ENCODE results near the gene TBXA2R. TPM values are rescaled to one million over a fixed set of nuclear protein-coding genes. Genes with fewer than 3 reads are reported as not detected.

Gene TBXA2R
- total and polyA plus RNA-seq, 4 experiments from 2014 or later: 0.35 to 1.1 (median 0.67) TPM

DNA sequence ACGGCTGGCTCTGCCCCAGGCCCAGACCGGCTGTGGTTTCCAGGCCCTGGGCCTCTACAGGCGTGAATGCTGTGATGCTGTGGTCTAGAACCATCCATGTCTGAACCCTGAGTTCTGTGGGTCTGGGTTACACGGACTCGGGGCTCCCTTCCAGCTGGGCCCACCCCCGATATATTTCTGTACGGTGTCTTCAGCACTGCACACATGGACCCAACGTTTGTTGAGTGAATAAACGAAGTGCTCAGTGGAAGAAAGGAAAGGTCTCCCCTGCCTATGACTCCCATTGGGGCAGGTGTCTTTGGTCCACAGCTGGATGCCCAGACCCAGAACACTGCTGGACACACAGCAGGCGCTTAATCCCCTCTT lies 61.0 kb downstream of the TBXA2R start:
- Histone ChIP-seq H3K4me1 (ENCODE audit: insufficient read depth, low read length) (peaks cover 7% of the 10 kb centered on the region), H3K27ac (ENCODE audit: low read depth, low read length) (no peak overlapping the region), H3K9me3 (ENCODE audit: control insufficient read depth in 1 of 2, low read length in 2 of 2) (no peaks in the 10 kb centered on the region), H3K36me3 (ENCODE audit: insufficient read depth, low read length) (peaks cover 9% of the 10 kb centered on the region), H3K4me3 (ENCODE audit: low read length in 2 of 2) (no peak overlapping the region), H3K27me3 (ENCODE audit: insufficient read depth, low read length) (no peaks in the 10 kb centered on the region)
- peaks cover 0 to 19% of the 10 kb centered on the region in 2 donors for H3K36me3 Mint-ChIP-seq
- H3K4me3 Mint-ChIP-seq: no peak overlapping the region
- POLR2A ChIA-PET (ENCODE audit: partially characterized antibody): interaction anchor here (0.8 to 2.6 kb wide), 5 partner anchors 9 to 64 kb away, joined by 3 to 39 read pairs (median 4); partner anchors contain the start of genes FZR1 and MFSD12
- H3K4me1 Mint-ChIP-seq: peaks cover 5 to 12% (median 9%) of the 10 kb centered on the region in 4 donors
- intact Hi-C loops (cut with micrococcal nuclease): loop anchor here (1.0 to 5.0 kb wide), 4 partner anchors 9 to 162 kb away; partner anchors contain the start of genes GIPC3 and TJP3
- CTCF ChIA-PET (ENCODE audit: partially characterized antibody): interaction anchor here (1.1 to 4.7 kb wide), 12 partner anchors 9 to 73 kb away, joined by 3 to 49 read pairs (median 5); partner anchors contain the start of genes GIPC3 and MFSD12
- DNase-seq: no peak
- H3K27ac Mint-ChIP-seq: peak overlapping the region in 4 of 7 donors; percentile 35 to 75 (median 72)
- H3K9me3 Mint-ChIP-seq: no peaks in the 10 kb centered on the region
- no peaks in the 10 kb centered on the region for H3K27me3 Mint-ChIP-seq

DNA sequence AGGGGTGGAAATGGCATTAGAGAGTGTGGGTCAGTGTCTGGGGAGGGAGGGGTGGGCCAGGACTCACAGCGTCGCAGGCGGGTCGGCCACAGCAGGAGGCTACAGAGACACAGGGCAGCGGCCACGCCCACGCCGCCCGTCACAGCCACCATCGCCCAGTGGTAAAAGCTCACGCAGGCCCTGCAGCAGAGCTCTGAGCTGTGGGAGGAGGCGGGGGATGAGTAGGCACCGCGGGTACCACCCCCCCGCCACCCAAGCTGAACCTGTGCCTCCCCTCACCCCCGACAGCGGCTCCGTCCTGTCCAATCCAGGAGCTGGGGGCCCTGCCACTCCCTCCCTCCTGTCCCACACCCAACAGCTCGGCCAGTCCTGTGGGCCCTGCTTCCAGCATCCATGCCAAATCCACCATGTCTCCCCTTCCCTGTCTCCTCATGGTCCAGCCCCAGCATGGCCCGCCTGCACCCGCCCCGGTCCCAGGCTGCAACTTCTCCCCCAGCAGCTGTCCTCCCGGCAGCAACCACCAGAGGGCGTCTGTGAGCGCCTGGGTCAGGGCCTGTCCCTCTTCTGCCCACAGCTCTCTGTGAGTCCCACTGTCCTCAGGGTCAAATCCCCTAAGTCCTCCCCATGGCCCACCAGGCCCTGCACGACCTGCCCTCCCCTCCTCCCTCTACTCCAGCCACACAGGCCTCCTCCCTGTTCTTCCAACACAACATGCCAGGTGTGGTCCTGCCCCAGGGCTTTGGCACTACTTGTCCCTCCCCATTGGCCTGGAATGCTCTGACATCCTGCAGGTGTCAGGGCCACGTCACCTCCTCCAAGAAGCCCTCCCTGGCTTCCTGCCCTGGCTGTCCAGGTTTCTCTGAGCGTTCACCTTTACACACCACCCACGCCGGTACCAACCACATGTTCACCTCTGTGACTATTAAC lies 61.7 kb downstream of the TBXA2R start:
- no peaks in the 10 kb centered on the region for H3K9me3 Mint-ChIP-seq
- peaks cover 5 to 12% (median 9%) of the 10 kb centered on the region in 4 donors for H3K4me1 Mint-ChIP-seq
- intact Hi-C loops (cut with micrococcal nuclease): loop anchor here (1.0 to 5.0 kb wide), 4 partner anchors 9 to 162 kb away; partner anchors contain the start of genes GIPC3 and TJP3
- Histone ChIP-seq H3K36me3 (ENCODE audit: insufficient read depth, low read length) (peaks cover 9% of the 10 kb centered on the region), H3K4me3 (ENCODE audit: low read length in 2 of 2) (no peak overlapping the region), H3K4me1 (ENCODE audit: insufficient read depth, low read length) (peaks cover 7% of the 10 kb centered on the region), H3K27ac (ENCODE audit: low read depth, low read length) (no peak overlapping the region), H3K9me3 (ENCODE audit: control insufficient read depth in 1 of 2, low read length in 2 of 2) (no peaks in the 10 kb centered on the region), H3K27me3 (ENCODE audit: insufficient read depth, low read length) (no peaks in the 10 kb centered on the region)
- no peak overlapping the region for H3K4me3 Mint-ChIP-seq
- ChIA-PET CTCF (ENCODE audit: partially characterized antibody) (interaction anchor here (0.8 to 4.7 kb wide), 14 partner anchors 10 to 82 kb away, joined by 3 to 49 read pairs (median 5); partner anchors contain the start of genes GIPC3 and MFSD12), POLR2A (ENCODE audit: partially characterized antibody) (interaction anchor here (0.8 to 2.6 kb wide), 5 partner anchors 9 to 64 kb away, joined by 3 to 39 read pairs (median 4); partner anchors contain the start of genes FZR1 and MFSD12)
- DNase-seq: peak; percentile 67 to 80 (median 69)
- peaks cover 1 to 19% of the 10 kb centered on the region in 2 donors for H3K36me3 Mint-ChIP-seq
- no peaks in the 10 kb centered on the region for H3K27me3 Mint-ChIP-seq
- peak overlapping the region; percentile 35 to 78 (median 74) for H3K27ac Mint-ChIP-seq

Other genes with a start within 250 kb of the TBXA2R start
- 10 to 100 TPM; 30.3 to 30.9 TPM for gene NFIC, start 240.3 kb downstream of the TBXA2R start, total RNA-seq
- 10 to 100 TPM in 1 of 2 donors, 1 to 10 TPM in 1; 1.9 to 18.9 TPM for gene NFIC, start 240.3 kb downstream of the TBXA2R start, polyA plus RNA-seq
- gene SMIM24, start 126.3 kb downstream of the TBXA2R start, total RNA-seq: not detected
- not detected for gene SMIM24, start 126.3 kb downstream of the TBXA2R start, polyA plus RNA-seq
- gene SMIM44, start 123.4 kb downstream of the TBXA2R start, total RNA-seq: not detected
- not detected for gene SMIM44, start 123.4 kb downstream of the TBXA2R start, polyA plus RNA-seq
- gene DOHH, start 106.2 kb downstream of the TBXA2R start, total RNA-seq: 1 to 10 TPM; 8.3 TPM
- gene DOHH, start 106.2 kb downstream of the TBXA2R start, polyA plus RNA-seq: 10 to 100 TPM in 1 of 2 donors, 1 to 10 TPM in 1; 3.1 to 13.0 TPM
- 10 to 100 TPM; 73.3 to 73.7 TPM for gene FZR1, start 100.6 kb downstream of the TBXA2R start, total RNA-seq
- 10 to 100 TPM in 1 of 2 donors, 1 to 10 TPM in 1; 7.1 to 16.0 TPM for gene FZR1, start 100.6 kb downstream of the TBXA2R start, polyA plus RNA-seq
- gene TEKTIP1, start 67.7 kb downstream of the TBXA2R start, total RNA-seq: 10 to 100 TPM in 1 of 2 experiments, 1 to 10 TPM in 1; 8.1 to 10.6 TPM
- under 1 TPM in 1 of 2 donors, not detected in 1; 0.55 TPM for gene TEKTIP1, start 67.7 kb downstream of the TBXA2R start, polyA plus RNA-seq
- 100 to 1,000 TPM; 128 to 136 TPM for gene MFSD12, start 49.3 kb downstream of the TBXA2R start, total RNA-seq
- 10 to 100 TPM; 45.5 to 54.3 TPM for gene MFSD12, start 49.3 kb downstream of the TBXA2R start, polyA plus RNA-seq
- gene HMG20B, start 33.9 kb downstream of the TBXA2R start, total RNA-seq: 10 to 100 TPM; 48.1 to 51.6 TPM
- gene HMG20B, start 33.9 kb downstream of the TBXA2R start, polyA plus RNA-seq: 10 to 100 TPM; 42.4 to 43.0 TPM
- under 1 TPM; 0.64 to 0.70 TPM for gene GIPC3, start 21.4 kb downstream of the TBXA2R start, total RNA-seq
- under 1 TPM in 1 of 2 donors, not detected in 1; 0.45 TPM for gene GIPC3, start 21.4 kb downstream of the TBXA2R start, polyA plus RNA-seq
- gene CACTIN, start 19.9 kb upstream of the TBXA2R start, total RNA-seq: 10 to 100 TPM; 44.0 to 50.4 TPM
- gene CACTIN, start 19.9 kb upstream of the TBXA2R start, polyA plus RNA-seq: 10 to 100 TPM in 1 of 2 donors, 1 to 10 TPM in 1; 4.4 to 16.1 TPM
- 10 to 100 TPM; 28.2 to 29.7 TPM for gene PIP5K1C, start 93.6 kb upstream of the TBXA2R start, total RNA-seq
- gene PIP5K1C, start 93.6 kb upstream of the TBXA2R start, polyA plus RNA-seq: 10 to 100 TPM in 1 of 2 donors, 1 to 10 TPM in 1; 1.7 to 19.3 TPM
- 10 to 100 TPM; 20.2 to 21.1 TPM for gene TJP3, start 101.5 kb upstream of the TBXA2R start, total RNA-seq
- 10 to 100 TPM; 17.6 to 23.4 TPM for gene TJP3, start 101.5 kb upstream of the TBXA2R start, polyA plus RNA-seq
- 10 to 100 TPM; 83.4 to 86.3 TPM for gene APBA3, start 154.8 kb upstream of the TBXA2R start, total RNA-seq
- gene APBA3, start 154.8 kb upstream of the TBXA2R start, polyA plus RNA-seq: 10 to 100 TPM; 33.1 to 37.0 TPM
- 10 to 100 TPM; 36.7 to 38.6 TPM for gene MRPL54, start 155.8 kb upstream of the TBXA2R start, total RNA-seq
- 100 to 1,000 TPM; 102 to 107 TPM for gene MRPL54, start 155.8 kb upstream of the TBXA2R start, polyA plus RNA-seq
- gene RAX2, start 165.4 kb upstream of the TBXA2R start, total RNA-seq: not detected
- gene RAX2, start 165.4 kb upstream of the TBXA2R start, polyA plus RNA-seq: not detected
- 1 to 10 TPM; 7.2 to 9.6 TPM for gene MATK, start 179.5 kb upstream of the TBXA2R start, total RNA-seq
- gene MATK, start 179.5 kb upstream of the TBXA2R start, polyA plus RNA-seq: 10 to 100 TPM; 19.4 to 27.7 TPM